ENCODE results near the gene ADPRHL1. TPM values are rescaled to one million over a fixed set of nuclear protein-coding genes. Genes with fewer than 3 reads are reported as not detected.

Gene ADPRHL1
- total RNA-seq, 1 donor from 2014 or later = 2.6 TPM

- H3K36me3 Mint-ChIP-seq (ENCODE audit: unreplicated experiment) = no peaks in the 10 kb centered on the region
- H3K4me3 Mint-ChIP-seq (ENCODE audit: unreplicated experiment) = no peak overlapping the region
- peaks cover 40% of the 10 kb centered on the region for H3K4me1 Mint-ChIP-seq (ENCODE audit: unreplicated experiment)
- TF ChIP-seq CTCF (IDR thresholded peaks at IDR 0.05) = no peak
- no peak for DNase-seq (ENCODE audit: extremely low spot score, unreplicated experiment)
- no peaks in the 10 kb centered on the region for H3K27me3 Mint-ChIP-seq (ENCODE audit: unreplicated experiment)
- no peak overlapping the region for H3K27ac Mint-ChIP-seq (ENCODE audit: unreplicated experiment)
- H3K9me3 Mint-ChIP-seq (ENCODE audit: unreplicated experiment) = no peaks in the 10 kb centered on the region
Observed at GRCh38 chr13:113406321-113407102, 46.8 kb downstream of the ADPRHL1 start.

- no peaks in the 10 kb centered on the region for H3K9me3 Mint-ChIP-seq (ENCODE audit: unreplicated experiment)
- no peak overlapping the region for H3K4me3 Mint-ChIP-seq (ENCODE audit: unreplicated experiment)
- peaks cover 38% of the 10 kb centered on the region for H3K4me1 Mint-ChIP-seq (ENCODE audit: unreplicated experiment)
- TF ChIP-seq CTCF (IDR thresholded peaks at IDR 0.05) = no peak
- DNase-seq (ENCODE audit: extremely low spot score, unreplicated experiment) = no peak
- no peak overlapping the region for H3K27ac Mint-ChIP-seq (ENCODE audit: unreplicated experiment)
- no peaks in the 10 kb centered on the region for H3K36me3 Mint-ChIP-seq (ENCODE audit: unreplicated experiment)
- H3K27me3 Mint-ChIP-seq (ENCODE audit: unreplicated experiment) = no peaks in the 10 kb centered on the region
Observed at GRCh38 chr13:113405481-113406300, 47.6 kb downstream of the ADPRHL1 start.

GRCh38 chr13:113404723-113405471 lies 48.4 kb downstream of the ADPRHL1 start:
- H3K27me3 Mint-ChIP-seq (ENCODE audit: unreplicated experiment) = no peaks in the 10 kb centered on the region
- H3K4me1 Mint-ChIP-seq (ENCODE audit: unreplicated experiment) = peaks cover 37% of the 10 kb centered on the region
- H3K27ac Mint-ChIP-seq (ENCODE audit: unreplicated experiment) = no peak overlapping the region
- no peak for TF ChIP-seq CTCF (IDR thresholded peaks at IDR 0.05)
- H3K9me3 Mint-ChIP-seq (ENCODE audit: unreplicated experiment) = no peaks in the 10 kb centered on the region
- no peak overlapping the region for H3K4me3 Mint-ChIP-seq (ENCODE audit: unreplicated experiment)
- DNase-seq (ENCODE audit: extremely low spot score, unreplicated experiment) = no peak
- H3K36me3 Mint-ChIP-seq (ENCODE audit: unreplicated experiment) = no peaks in the 10 kb centered on the region

DNA sequence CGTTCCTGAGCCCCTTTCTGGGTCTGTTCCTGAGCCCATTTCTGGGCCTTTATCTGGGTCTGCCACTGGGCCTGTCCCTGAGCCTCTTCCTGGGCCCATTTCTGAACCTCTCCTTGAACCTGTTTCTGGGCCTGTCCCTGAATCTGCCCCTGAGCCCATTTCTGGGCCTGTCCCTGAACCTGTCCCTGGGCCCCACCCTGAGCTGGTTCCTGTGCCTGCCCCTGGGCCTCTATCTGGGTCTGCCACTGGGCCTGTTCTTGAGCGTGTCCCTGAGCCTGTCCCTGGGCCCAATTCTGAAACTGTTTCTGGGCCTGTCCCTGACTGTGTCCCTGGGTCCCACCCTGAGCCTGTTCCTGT lies 48.9 kb downstream of the ADPRHL1 start:
- Mint-ChIP-seq H3K27me3 (ENCODE audit: unreplicated experiment) (no peaks in the 10 kb centered on the region), H3K27ac (ENCODE audit: unreplicated experiment) (no peak overlapping the region), H3K9me3 (ENCODE audit: unreplicated experiment) (no peaks in the 10 kb centered on the region), H3K36me3 (ENCODE audit: unreplicated experiment) (no peaks in the 10 kb centered on the region), H3K4me1 (ENCODE audit: unreplicated experiment) (peaks cover 40% of the 10 kb centered on the region), H3K4me3 (ENCODE audit: unreplicated experiment) (no peak overlapping the region)
- no peak for TF ChIP-seq CTCF (IDR thresholded peaks at IDR 0.05)
- no peak for DNase-seq (ENCODE audit: extremely low spot score, unreplicated experiment)
